Measurements from ENCODE around the gene SH3RF3. TPM values are rescaled to one million over a fixed set of nuclear protein-coding genes. Genes with fewer than 3 reads are reported as not detected.

SH3RF3 gene
- total RNA-seq, 1 experiment from 2014 or later: 1.0 TPM

DNA sequence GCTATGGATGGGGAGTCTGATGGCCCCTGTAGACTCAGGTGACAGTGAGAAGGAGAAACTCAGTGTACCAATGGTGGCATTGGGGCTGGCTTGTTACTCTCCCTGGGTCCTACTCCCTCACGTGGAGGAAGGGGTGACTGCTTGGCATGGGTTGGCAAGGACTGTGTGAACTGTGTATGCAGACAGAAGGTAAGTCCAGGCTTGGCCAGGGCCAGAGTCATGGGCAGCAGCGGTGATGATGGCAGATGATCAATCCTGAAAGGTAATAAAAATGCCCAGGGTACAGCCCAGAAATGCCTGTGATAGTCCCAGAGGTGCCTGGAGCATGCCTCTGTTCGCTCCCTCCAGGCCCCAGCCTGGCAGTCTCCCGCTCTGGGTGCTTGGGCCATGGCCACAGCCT lies 153.9 kb downstream of the SH3RF3 start:
- Mint-ChIP-seq H3K4me3 (no peak overlapping the region), H3K36me3 (no peaks in the 10 kb centered on the region), H3K4me1 (peaks cover 13% of the 10 kb centered on the region), H3K27me3 (ENCODE audit: low read depth) (no peaks in the 10 kb centered on the region), H3K27ac (no peak overlapping the region), H3K9me3 (no peaks in the 10 kb centered on the region)
- ChIA-PET POLR2A (no interaction called here), CTCF (interaction anchor here (1.1 kb wide), 1 partner anchor 13 kb away, joined by 3 read pairs; no protein-coding TSS in a partner anchor)
- ATAC-seq: no peak
- no peak for TF ChIP-seq ZNF396 (CRISPR knock-in tag; IDR thresholded peaks at IDR 0.05; ENCODE audit: borderline replicate concordance)
- TF ChIP-seq, protein P1, sequence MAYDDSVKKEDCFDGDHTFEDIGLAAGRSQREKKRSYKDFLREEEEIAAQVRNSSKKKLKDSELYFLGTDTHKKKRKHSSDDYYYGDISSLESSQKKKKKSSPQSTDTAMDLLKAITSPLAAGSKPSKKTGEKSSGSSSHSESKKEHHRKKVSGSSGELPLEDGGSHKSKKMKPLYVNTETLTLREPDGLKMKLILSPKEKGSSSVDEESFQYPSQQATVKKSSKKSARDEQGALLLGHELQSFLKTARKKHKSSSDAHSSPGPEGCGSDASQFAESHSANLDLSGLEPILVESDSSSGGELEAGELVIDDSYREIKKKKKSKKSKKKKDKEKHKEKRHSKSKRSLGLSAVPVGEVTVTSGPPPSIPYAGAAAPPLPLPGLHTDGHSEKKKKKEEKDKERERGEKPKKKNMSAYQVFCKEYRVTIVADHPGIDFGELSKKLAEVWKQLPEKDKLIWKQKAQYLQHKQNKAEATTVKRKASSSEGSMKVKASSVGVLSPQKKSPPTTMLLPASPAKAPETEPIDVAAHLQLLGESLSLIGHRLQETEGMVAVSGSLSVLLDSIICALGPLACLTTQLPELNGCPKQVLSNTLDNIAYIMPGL (CRISPR knock-in tag; IDR thresholded peaks at IDR 0.05): no peak
- TF ChIP-seq, protein P2, sequence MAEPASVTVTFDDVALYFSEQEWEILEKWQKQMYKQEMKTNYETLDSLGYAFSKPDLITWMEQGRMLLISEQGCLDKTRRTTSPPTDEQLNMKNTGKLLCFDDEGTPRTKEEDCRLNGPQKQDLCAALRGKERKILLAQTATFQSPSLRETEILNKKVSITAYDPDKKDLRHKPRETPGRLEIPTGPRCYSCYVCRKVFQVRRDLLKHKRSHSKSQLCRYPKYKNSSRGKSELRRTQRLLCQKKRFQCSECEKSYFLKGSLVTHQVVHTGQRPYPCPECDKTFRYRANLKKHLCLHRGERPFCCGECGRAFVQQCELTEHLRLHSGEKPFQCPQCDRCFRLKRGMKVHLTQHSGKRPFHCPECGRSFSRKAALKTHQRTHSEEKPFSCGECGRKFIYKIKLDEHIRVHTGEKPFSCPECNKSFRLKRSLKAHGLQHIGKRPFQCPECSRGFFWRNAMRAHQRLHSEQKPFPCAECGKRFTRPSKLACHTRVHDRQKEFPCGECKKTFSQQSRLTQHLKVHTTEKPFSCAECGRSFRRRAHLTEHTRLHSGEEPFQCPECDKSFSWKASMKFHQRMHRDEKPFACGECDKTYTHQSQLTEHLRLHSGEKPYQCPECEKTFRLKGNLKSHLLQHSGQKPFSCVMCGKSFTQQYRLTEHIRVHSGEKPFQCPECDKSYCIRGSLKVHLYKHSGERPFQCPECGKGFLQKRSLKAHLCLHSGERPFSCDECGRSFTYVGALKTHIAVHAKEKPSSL (CRISPR knock-in tag; conservative IDR thresholded peaks at IDR 0.05): no peak
- TF ChIP-seq, protein P3, sequence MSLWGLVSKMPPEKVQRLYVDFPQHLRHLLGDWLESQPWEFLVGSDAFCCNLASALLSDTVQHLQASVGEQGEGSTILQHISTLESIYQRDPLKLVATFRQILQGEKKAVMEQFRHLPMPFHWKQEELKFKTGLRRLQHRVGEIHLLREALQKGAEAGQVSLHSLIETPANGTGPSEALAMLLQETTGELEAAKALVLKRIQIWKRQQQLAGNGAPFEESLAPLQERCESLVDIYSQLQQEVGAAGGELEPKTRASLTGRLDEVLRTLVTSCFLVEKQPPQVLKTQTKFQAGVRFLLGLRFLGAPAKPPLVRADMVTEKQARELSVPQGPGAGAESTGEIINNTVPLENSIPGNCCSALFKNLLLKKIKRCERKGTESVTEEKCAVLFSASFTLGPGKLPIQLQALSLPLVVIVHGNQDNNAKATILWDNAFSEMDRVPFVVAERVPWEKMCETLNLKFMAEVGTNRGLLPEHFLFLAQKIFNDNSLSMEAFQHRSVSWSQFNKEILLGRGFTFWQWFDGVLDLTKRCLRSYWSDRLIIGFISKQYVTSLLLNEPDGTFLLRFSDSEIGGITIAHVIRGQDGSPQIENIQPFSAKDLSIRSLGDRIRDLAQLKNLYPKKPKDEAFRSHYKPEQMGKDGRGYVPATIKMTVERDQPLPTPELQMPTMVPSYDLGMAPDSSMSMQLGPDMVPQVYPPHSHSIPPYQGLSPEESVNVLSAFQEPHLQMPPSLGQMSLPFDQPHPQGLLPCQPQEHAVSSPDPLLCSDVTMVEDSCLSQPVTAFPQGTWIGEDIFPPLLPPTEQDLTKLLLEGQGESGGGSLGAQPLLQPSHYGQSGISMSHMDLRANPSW (CRISPR knock-in tag; conservative IDR thresholded peaks at IDR 0.05; ENCODE audit: low read depth): no peak
- no peak for TF ChIP-seq SMAD3 (CRISPR knock-in tag; IDR thresholded peaks at IDR 0.05; ENCODE audit: borderline replicate concordance)
- TF ChIP-seq GRHL2 (CRISPR knock-in tag; IDR thresholded peaks at IDR 0.05; ENCODE audit: insufficient replicate concordance, severe bottlenecking): no peak
- TF ChIP-seq, protein P4, sequence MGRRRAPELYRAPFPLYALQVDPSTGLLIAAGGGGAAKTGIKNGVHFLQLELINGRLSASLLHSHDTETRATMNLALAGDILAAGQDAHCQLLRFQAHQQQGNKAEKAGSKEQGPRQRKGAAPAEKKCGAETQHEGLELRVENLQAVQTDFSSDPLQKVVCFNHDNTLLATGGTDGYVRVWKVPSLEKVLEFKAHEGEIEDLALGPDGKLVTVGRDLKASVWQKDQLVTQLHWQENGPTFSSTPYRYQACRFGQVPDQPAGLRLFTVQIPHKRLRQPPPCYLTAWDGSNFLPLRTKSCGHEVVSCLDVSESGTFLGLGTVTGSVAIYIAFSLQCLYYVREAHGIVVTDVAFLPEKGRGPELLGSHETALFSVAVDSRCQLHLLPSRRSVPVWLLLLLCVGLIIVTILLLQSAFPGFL (CRISPR knock-in tag; IDR thresholded peaks at IDR 0.05; ENCODE audit: borderline replicate concordance): no peak
- TF ChIP-seq, protein P5, sequence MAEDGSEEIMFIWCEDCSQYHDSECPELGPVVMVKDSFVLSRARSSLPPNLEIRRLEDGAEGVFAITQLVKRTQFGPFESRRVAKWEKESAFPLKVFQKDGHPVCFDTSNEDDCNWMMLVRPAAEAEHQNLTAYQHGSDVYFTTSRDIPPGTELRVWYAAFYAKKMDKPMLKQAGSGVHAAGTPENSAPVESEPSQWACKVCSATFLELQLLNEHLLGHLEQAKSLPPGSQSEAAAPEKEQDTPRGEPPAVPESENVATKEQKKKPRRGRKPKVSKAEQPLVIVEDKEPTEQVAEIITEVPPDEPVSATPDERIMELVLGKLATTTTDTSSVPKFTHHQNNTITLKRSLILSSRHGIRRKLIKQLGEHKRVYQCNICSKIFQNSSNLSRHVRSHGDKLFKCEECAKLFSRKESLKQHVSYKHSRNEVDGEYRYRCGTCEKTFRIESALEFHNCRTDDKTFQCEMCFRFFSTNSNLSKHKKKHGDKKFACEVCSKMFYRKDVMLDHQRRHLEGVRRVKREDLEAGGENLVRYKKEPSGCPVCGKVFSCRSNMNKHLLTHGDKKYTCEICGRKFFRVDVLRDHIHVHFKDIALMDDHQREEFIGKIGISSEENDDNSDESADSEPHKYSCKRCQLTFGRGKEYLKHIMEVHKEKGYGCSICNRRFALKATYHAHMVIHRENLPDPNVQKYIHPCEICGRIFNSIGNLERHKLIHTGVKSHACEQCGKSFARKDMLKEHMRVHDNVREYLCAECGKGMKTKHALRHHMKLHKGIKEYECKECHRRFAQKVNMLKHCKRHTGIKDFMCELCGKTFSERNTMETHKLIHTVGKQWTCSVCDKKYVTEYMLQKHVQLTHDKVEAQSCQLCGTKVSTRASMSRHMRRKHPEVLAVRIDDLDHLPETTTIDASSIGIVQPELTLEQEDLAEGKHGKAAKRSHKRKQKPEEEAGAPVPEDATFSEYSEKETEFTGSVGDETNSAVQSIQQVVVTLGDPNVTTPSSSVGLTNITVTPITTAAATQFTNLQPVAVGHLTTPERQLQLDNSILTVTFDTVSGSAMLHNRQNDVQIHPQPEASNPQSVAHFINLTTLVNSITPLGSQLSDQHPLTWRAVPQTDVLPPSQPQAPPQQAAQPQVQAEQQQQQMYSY (CRISPR knock-in tag; IDR thresholded peaks at IDR 0.05): no peak
- no peak for TF ChIP-seq ZNF671 (CRISPR knock-in tag; IDR thresholded peaks at IDR 0.05)
- no peak for TF ChIP-seq GABPB1 (CRISPR knock-in tag; IDR thresholded peaks at IDR 0.05)
- TF ChIP-seq, protein P6, sequence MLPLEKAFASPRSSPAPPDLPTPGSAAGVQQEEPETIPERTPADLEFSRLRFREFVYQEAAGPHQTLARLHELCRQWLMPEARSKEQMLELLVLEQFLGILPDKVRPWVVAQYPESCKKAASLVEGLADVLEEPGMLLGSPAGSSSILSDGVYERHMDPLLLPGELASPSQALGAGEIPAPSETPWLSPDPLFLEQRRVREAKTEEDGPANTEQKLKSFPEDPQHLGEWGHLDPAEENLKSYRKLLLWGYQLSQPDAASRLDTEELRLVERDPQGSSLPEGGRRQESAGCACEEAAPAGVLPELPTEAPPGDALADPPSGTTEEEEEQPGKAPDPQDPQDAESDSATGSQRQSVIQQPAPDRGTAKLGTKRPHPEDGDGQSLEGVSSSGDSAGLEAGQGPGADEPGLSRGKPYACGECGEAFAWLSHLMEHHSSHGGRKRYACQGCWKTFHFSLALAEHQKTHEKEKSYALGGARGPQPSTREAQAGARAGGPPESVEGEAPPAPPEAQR (CRISPR knock-in tag; IDR thresholded peaks at IDR 0.05): no peak
- TF ChIP-seq ELF4 (CRISPR knock-in tag; IDR thresholded peaks at IDR 0.05; ENCODE audit: low read depth): no peak
- no peak for TF ChIP-seq ATF1 (CRISPR knock-in tag; IDR thresholded peaks at IDR 0.05)
- no peak for TF ChIP-seq ZNF121 (CRISPR knock-in tag; IDR thresholded peaks at IDR 0.05)
- TF ChIP-seq SOX15 (CRISPR knock-in tag; IDR thresholded peaks at IDR 0.05): no peak
- no peak for DNase-seq (ENCODE audit: low spot score)

Data from WTC11 (cell line).